Measurements from ENCODE around the gene CFAP90.

DNA sequence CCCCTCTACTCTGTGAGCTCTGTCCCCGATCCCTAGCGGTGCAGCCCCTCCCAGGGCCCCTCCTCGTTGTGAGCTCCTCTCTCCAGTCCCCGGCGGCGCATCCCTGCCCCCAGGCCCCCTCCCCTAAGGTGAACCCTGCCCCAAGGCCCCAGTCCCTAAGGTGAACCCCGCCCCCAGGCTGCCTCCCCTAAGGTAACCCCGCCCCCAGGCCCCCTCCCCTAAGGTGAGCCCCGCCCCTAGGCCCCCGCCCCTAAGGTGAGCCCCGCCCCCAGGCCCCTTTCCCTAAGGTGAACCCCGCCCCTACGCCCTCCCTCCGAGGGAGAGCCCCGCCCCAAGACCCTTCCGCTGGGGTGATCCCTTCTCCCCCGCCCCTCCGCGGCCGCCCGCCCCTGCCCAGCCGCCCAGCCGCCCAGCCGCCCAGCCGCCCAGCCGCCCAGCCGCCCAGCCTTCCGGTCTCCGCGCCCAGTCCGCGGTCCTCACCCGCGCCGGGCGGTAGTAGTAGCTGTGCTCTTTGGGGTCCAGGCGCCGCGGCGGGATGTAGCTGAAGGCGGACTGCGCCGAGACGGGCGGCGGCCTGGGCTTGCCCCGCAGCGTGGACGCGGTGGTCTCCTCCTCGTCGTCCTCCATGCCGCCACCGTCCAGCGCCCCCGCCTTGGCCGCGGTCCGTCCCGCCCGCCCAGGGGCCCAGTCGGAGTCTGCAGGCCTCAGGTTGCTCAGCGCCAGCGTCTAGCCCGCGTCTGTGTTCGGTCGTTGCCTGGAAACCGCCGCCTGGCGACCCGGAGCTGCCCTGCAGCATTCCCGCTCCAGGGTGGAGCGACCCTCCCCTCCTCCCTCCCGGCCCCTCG lies at the start of gene CFAP90:
- no peak for TF ChIP-seq POLR2AphosphoS5 (IDR thresholded peaks at IDR 0.05; ENCODE audit: low read depth, low read length)
- TF ChIP-seq, protein P1, sequence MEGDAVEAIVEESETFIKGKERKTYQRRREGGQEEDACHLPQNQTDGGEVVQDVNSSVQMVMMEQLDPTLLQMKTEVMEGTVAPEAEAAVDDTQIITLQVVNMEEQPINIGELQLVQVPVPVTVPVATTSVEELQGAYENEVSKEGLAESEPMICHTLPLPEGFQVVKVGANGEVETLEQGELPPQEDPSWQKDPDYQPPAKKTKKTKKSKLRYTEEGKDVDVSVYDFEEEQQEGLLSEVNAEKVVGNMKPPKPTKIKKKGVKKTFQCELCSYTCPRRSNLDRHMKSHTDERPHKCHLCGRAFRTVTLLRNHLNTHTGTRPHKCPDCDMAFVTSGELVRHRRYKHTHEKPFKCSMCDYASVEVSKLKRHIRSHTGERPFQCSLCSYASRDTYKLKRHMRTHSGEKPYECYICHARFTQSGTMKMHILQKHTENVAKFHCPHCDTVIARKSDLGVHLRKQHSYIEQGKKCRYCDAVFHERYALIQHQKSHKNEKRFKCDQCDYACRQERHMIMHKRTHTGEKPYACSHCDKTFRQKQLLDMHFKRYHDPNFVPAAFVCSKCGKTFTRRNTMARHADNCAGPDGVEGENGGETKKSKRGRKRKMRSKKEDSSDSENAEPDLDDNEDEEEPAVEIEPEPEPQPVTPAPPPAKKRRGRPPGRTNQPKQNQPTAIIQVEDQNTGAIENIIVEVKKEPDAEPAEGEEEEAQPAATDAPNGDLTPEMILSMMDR (IDR thresholded peaks at IDR 0.05 in 2 of 3, conservative IDR thresholded peaks at IDR 0.05 in 1 of 3; ENCODE audit: borderline replicate concordance in 1 of 3, insufficient read depth in 1 of 3, low read depth in 2 of 3, low read length in 2 of 3) = no peak
- TF ChIP-seq POLR2A (IDR thresholded peaks at IDR 0.05; ENCODE audit: borderline replicate concordance, extremely low read depth, insufficient read depth, insufficient read length) = no peak
- TF ChIP-seq, protein P2, sequence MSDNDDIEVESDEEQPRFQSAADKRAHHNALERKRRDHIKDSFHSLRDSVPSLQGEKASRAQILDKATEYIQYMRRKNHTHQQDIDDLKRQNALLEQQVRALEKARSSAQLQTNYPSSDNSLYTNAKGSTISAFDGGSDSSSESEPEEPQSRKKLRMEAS (IDR thresholded peaks at IDR 0.05) = no peak
- no peak for TF ChIP-seq ZFX (IDR thresholded peaks at IDR 0.05)
- no peak for TF ChIP-seq TCF7L2 (IDR thresholded peaks at IDR 0.05; ENCODE audit: borderline replicate concordance, extremely low read depth, insufficient read depth, insufficient read length)
- no peak for TF ChIP-seq EZH2 (IDR thresholded peaks at IDR 0.05)
- no peak for TF ChIP-seq RAD21 (IDR thresholded peaks at IDR 0.05; ENCODE audit: low read depth)
- TF ChIP-seq SIN3A (IDR thresholded peaks at IDR 0.05; ENCODE audit: low read depth) = no peak
- TF ChIP-seq EZH2phosphoT487 (IDR thresholded peaks at IDR 0.05; ENCODE audit: borderline replicate concordance) = no peak
- TF ChIP-seq, protein P3, sequence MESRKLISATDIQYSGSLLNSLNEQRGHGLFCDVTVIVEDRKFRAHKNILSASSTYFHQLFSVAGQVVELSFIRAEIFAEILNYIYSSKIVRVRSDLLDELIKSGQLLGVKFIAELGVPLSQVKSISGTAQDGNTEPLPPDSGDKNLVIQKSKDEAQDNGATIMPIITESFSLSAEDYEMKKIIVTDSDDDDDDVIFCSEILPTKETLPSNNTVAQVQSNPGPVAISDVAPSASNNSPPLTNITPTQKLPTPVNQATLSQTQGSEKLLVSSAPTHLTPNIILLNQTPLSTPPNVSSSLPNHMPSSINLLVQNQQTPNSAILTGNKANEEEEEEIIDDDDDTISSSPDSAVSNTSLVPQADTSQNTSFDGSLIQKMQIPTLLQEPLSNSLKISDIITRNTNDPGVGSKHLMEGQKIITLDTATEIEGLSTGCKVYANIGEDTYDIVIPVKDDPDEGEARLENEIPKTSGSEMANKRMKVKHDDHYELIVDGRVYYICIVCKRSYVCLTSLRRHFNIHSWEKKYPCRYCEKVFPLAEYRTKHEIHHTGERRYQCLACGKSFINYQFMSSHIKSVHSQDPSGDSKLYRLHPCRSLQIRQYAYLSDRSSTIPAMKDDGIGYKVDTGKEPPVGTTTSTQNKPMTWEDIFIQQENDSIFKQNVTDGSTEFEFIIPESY (IDR thresholded peaks at IDR 0.05; ENCODE audit: extremely low read depth, insufficient replicate concordance, low read length) = no peak
